GM23338 (cell line): Measurements from ENCODE around the gene CNTNAP2. TPM values are rescaled to one million over a fixed set of nuclear protein-coding genes. Genes with fewer than 3 reads are reported as not detected.

Experiments
- ATAC-seq: fragments of 200-7000 bp; cut with Tn5 transposase; 3 replicates; pipeline ENCODE4 v1.9.1; 2020
- DNase-seq: peaks from one replicate; pipeline ENCODE4 v3.0.0-alpha.2; 2015; ENCODE audit warnings: low spot score
- H2AFZ ChIP-seq: fragments of 200-600 bp; sonication (generic); 2 replicates; pipeline ENCODE4 v1.8.0; 2016; ENCODE audit warnings: antibody characterized with exemption, mild to moderate bottlenecking, moderate library complexity
- H3F3A ChIP-seq: fragments of 200-600 bp; sonication (generic); replicated peaks from 2 replicates; pipeline ENCODE4 v1.8.0; 2017; ENCODE audit warnings: antibody characterized with exemption, mixed run types, low read depth
- H3K27ac ChIP-seq: fragments of 200-600 bp; sonication (generic); 2 replicates; pipeline ENCODE4 v1.6.1; 2016; ENCODE audit warnings: low read depth
- H3K27me3 ChIP-seq: fragments of 200-600 bp; sonication (generic); 2 replicates; pipeline ENCODE4 v1.8.0; 2016; ENCODE audit warnings: mild to moderate bottlenecking, mixed run types, moderate library complexity; ENCODE audit not compliant: insufficient read depth
- H3K36me3 ChIP-seq: fragments of 200-600 bp; sonication (generic); 2 replicates; pipeline ENCODE4 v1.8.0; 2016; ENCODE audit warnings: mild to moderate bottlenecking; ENCODE audit not compliant: insufficient read depth
- H3K4me1 ChIP-seq: fragments of 200-600 bp; sonication (generic); 2 replicates; pipeline ENCODE4 v1.8.0; 2016; ENCODE audit warnings: mild to moderate bottlenecking, moderate library complexity; ENCODE audit not compliant: insufficient read depth
- H3K4me2 ChIP-seq: fragments of 200-600 bp; sonication (generic); 2 replicates; pipeline ENCODE4 v1.7.1; 2017; ENCODE audit warnings: mixed run types
- H3K4me3 ChIP-seq: fragments of 200-600 bp; sonication (generic); 2 replicates; pipeline ENCODE4 v1.6.1; 2016; ENCODE audit warnings: mixed run types
- H3K79me2 ChIP-seq: fragments of 200-600 bp; sonication (generic); replicated peaks from 2 replicates; pipeline ENCODE4 v1.8.0; 2017; ENCODE audit warnings: mild to moderate bottlenecking; ENCODE audit not compliant: insufficient read depth
- H3K9me2 ChIP-seq: fragments of 200-600 bp; sonication (generic); 2 replicates; pipeline ENCODE4 v1.8.0; 2017; ENCODE audit not compliant: insufficient read depth
- H4K20me1 ChIP-seq: fragments of 200-600 bp; sonication (generic); replicated peaks from 2 replicates; pipeline ENCODE4 v1.8.0; 2017; ENCODE audit warnings: mild to moderate bottlenecking; ENCODE audit not compliant: insufficient read depth
- H3K27ac Mint-ChIP-seq: 2 replicates; pipeline ENCODE4 v1.8.0; 2020; ENCODE audit warnings: inconsistent platforms, mild to moderate bottlenecking, moderate library complexity, mixed read lengths
- H3K27me3 Mint-ChIP-seq: 3 replicates; pipeline ENCODE4 v1.8.0; 2022; ENCODE audit warnings: low read depth, mild to moderate bottlenecking, moderate library complexity, mixed read lengths, inconsistent platforms; ENCODE audit not compliant: insufficient read depth, poor library complexity
- H3K36me3 Mint-ChIP-seq: 3 replicates; pipeline ENCODE4 v1.8.0; 2021; ENCODE audit warnings: low read depth, mild to moderate bottlenecking, inconsistent platforms, moderate library complexity, mixed read lengths
- H3K4me1 Mint-ChIP-seq: 3 replicates; pipeline ENCODE4 v1.8.0; 2020; ENCODE audit warnings: mild to moderate bottlenecking, inconsistent platforms, mixed read lengths
- H3K4me3 Mint-ChIP-seq: 3 replicates; pipeline ENCODE4 v1.8.0; 2021; ENCODE audit warnings: moderate library complexity, mild to moderate bottlenecking, inconsistent platforms, mixed read lengths
- H3K9me3 Mint-ChIP-seq: 3 replicates; pipeline ENCODE4 v1.8.0; 2020; ENCODE audit warnings: moderate library complexity, mild to moderate bottlenecking, inconsistent platforms, mixed read lengths
- CREB1 ChIP-seq: fragments of 250-450 bp; sonication (Bioruptor Pico); IDR thresholded peaks from 2 replicates; pipeline ENCODE4 v1.5.0; 2020; ENCODE audit warnings: low read depth, mild to moderate bottlenecking, moderate library complexity
- EZH2 ChIP-seq: fragments of 200-600 bp; sonication (generic); IDR thresholded peaks from one replicate; pipeline ENCODE4 v1.8.0; 2017; ENCODE audit warnings: antibody characterized with exemption, mild to moderate bottlenecking, low read depth; ENCODE audit not compliant: unreplicated experiment
- NANOG ChIP-seq: IDR thresholded peaks from 2 replicates; pipeline ENCODE4 v1.6.1; 2016; ENCODE audit warnings: antibody characterized with exemption, borderline replicate concordance
- POLR2AphosphoS5 ChIP-seq: IDR thresholded peaks from 2 replicates; pipeline ENCODE4 v1.6.1; 2016; ENCODE audit warnings: antibody characterized with exemption, low read depth
- REST ChIP-seq: IDR thresholded peaks from one replicate; pipeline ENCODE4 v1.6.1; 2018; ENCODE audit warnings: antibody characterized with exemption; ENCODE audit not compliant: unreplicated experiment
- ZNF114 ChIP-seq: fragments of 250-450 bp; sonication (Bioruptor Pico); IDR thresholded peaks from 2 replicates; pipeline ENCODE4 v1.5.0; 2020; ENCODE audit warnings: mild to moderate bottlenecking, moderate library complexity
- ZNF331 ChIP-seq: fragments of 250-450 bp; sonication (Bioruptor Pico); IDR thresholded peaks from 2 replicates; pipeline ENCODE4 v1.5.0; 2020; ENCODE audit warnings: low read depth, mild to moderate bottlenecking, moderate library complexity
- polyA plus RNA-seq: library from polyadenylated mRNA; unstranded; fragments of >200 nt; fragmentation: Nextera tagmentation; extraction: Ambion mirVana; gene quantifications from 2 replicates; pipeline ENCODE4 v1.2.1, GENCODE V29; 2016
- total RNA-seq: library from RNA; depleted of rRNA; stranded (reverse); fragments of >200 nt; shearing (Covaris generic); gene quantifications from 2 replicates; pipeline ENCODE4 v1.2.3, GENCODE V29; 2014
- TF ChIP-seq, protein P1 (sequence below): IDR thresholded peaks from 2 replicates; pipeline ENCODE4 v1.6.1; 2016; ENCODE audit warnings: antibody characterized with exemption

CNTNAP2 gene
- total and polyA plus RNA-seq, 2 experiments from 2014 or later, result 38.2 to 61.3 TPM

DNA sequence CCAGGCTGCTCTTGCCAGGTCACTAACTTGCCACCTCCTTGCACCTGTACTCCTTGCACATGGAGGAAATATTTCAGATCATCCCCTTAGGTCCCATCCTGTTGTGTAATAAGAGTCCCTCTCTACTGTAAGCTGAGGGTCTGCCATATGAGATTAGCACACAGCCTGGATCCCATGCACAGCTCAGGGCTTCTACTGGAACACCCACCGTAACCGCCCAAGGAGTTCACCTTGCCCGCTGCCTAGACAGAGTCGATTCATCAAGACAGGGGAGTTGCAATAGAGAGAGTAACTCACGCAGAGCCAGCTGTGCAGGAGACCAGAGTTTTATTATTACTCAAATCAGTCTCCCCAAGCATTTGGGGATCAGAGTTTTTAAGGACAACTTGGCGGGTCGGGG, 1779.5 kb downstream of the CNTNAP2 start:
- Histone ChIP-seq H4K20me1 (no peaks in the 10 kb centered on the region), H3K27me3 (no peaks in the 10 kb centered on the region), H3K9me2 (no peaks in the 10 kb centered on the region), H3K79me2 (no peaks in the 10 kb centered on the region), H3K4me2 (no peak overlapping the region), H2AFZ (no peak overlapping the region), H3K4me1 (peaks cover 8% of the 10 kb centered on the region; the same call in 1 of the 2 replicates), H3F3A (no peaks in the 10 kb centered on the region), H3K27ac (no peak overlapping the region), H3K4me3 (no peak overlapping the region), H3K36me3 (no peaks in the 10 kb centered on the region)
- no peaks in the 10 kb centered on the region for H3K27me3 Mint-ChIP-seq
- DNase-seq (no peak), ATAC-seq (no peak)
- H3K27ac Mint-ChIP-seq, result no peak overlapping the region; the same call in 1 of the 2 replicates
- H3K9me3 Mint-ChIP-seq, result peaks cover 27% of the 10 kb centered on the region
- TF ChIP-seq ZNF331 (CRISPR knock-in tag) (no peak), POLR2AphosphoS5 (no peak), EZH2 (no peak), ZNF114 (no peak), REST (no peak), NANOG (no peak)
- TF ChIP-seq, protein P1, sequence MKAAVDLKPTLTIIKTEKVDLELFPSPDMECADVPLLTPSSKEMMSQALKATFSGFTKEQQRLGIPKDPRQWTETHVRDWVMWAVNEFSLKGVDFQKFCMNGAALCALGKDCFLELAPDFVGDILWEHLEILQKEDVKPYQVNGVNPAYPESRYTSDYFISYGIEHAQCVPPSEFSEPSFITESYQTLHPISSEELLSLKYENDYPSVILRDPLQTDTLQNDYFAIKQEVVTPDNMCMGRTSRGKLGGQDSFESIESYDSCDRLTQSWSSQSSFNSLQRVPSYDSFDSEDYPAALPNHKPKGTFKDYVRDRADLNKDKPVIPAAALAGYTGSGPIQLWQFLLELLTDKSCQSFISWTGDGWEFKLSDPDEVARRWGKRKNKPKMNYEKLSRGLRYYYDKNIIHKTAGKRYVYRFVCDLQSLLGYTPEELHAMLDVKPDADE, result no peak
- H3K4me1 Mint-ChIP-seq, result peaks cover 18% of the 10 kb centered on the region
- H3K36me3 Mint-ChIP-seq, result peaks cover 2% of the 10 kb centered on the region; the same call in 1 of the 3 replicates
- H3K4me3 Mint-ChIP-seq, result no peak overlapping the region

DNA sequence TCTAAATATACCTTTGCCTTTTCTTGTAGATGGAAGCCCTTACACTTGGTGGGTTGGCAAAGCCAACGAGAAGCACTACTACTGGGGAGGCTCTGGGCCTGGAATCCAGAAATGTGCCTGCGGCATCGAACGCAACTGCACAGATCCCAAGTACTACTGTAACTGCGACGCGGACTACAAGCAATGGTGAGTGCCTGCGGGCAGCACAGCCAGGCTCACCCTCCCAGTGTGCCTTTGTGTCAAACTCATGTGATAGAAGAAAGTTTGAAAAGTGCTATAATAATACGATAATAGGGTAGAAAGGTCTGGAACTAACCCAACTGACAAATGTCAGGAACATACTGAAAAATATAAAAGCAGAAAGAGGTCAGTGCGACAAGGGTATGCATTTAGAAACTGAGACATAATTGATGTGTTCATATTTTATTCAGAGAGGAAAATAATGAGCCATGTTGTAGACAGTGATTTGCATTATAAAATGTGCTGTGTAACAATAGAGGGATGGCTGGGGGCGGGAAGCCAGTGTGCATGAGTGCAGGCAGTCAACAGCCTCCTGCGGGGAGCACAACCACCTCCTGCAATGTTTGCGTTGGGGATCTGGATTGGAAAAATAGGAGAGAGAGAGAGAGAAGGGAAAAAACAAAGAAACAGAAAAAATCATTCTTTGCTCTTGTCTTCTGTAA, 1787.1 kb downstream of the CNTNAP2 start:
- no peaks in the 10 kb centered on the region for H4K20me1 ChIP-seq
- ATAC-seq (no peak; the same call in 2 of the 3 replicates), DNase-seq (no peak)
- H3F3A ChIP-seq, result no peaks in the 10 kb centered on the region
- no peaks in the 10 kb centered on the region for H3K27me3 ChIP-seq
- no peak overlapping the region for H3K4me3 ChIP-seq
- peaks cover 23% of the 10 kb centered on the region for H3K9me3 Mint-ChIP-seq
- H3K4me2 ChIP-seq, result no peak overlapping the region
- H3K36me3 ChIP-seq, result no peaks in the 10 kb centered on the region
- H2AFZ ChIP-seq, result 0 out of 2 replicates have a peak overlapping the region, but pooled peaks have one; percentile 18
- TF ChIP-seq ZNF331 (CRISPR knock-in tag) (no peak), CREB1 (CRISPR knock-in tag) (no peak)
- H3K9me2 ChIP-seq, result 0 out of 2 replicates have a peak, but pooled peaks cover 3% of the 10 kb centered on the region
- no peaks in the 10 kb centered on the region for H3K79me2 ChIP-seq
- H3K27ac ChIP-seq, result no peak overlapping the region
- no peaks in the 10 kb centered on the region for H3K4me1 ChIP-seq
- H3K4me1 Mint-ChIP-seq, result peaks cover 11% of the 10 kb centered on the region
- H3K27me3 Mint-ChIP-seq, result peaks cover 3% of the 10 kb centered on the region
- no peak overlapping the region for H3K4me3 Mint-ChIP-seq
- peak overlapping the region; percentile 26; the same call in 1 of the 2 replicates for H3K27ac Mint-ChIP-seq
- H3K36me3 Mint-ChIP-seq, result peaks cover 7% of the 10 kb centered on the region; the same call in 1 of the 3 replicates
